H1 (cell line): Measurements from ENCODE around the gene ARHGAP8. TPM values are rescaled to one million over a fixed set of nuclear protein-coding genes. Genes with fewer than 3 reads are reported as not detected.

ENCODE experiments used
- CHD7 ChIP-seq: fragments of 300-600 bp; sonication (generic); IDR thresholded peaks from 2 replicates; pipeline ENCODE4 v1.7.1; 2012; ENCODE audit warnings: low read length, moderate library complexity, mild to moderate bottlenecking, inconsistent platforms; ENCODE audit not compliant: insufficient replicate concordance
- CREB1 ChIP-seq: IDR thresholded peaks from 2 replicates; pipeline ENCODE4 v1.6.1; 2012; ENCODE audit warnings: inconsistent platforms
- E2F6 ChIP-seq: IDR thresholded peaks from 2 replicates; pipeline ENCODE4 v1.6.1; 2012; ENCODE audit warnings: inconsistent platforms
- MAX ChIP-seq: IDR thresholded peaks from 2 replicates; pipeline ENCODE4 v1.6.1; 2012; ENCODE audit warnings: inconsistent platforms
- SIN3A ChIP-seq, 2 experiments: IDR thresholded peaks in 1 of 2; conservative IDR thresholded peaks in 1 of 2; 2 replicates each; pipeline ENCODE4 v1.6.1; 2011 to 2012; ENCODE audit warnings: low read length in 2 of 2, improper control_type of control experiment in 1 of 2, low read depth in 1 of 2, mild to moderate bottlenecking in 1 of 2
- SP2 ChIP-seq: IDR thresholded peaks from 2 replicates; pipeline ENCODE4 v1.6.1; 2012; ENCODE audit warnings: mild to moderate bottlenecking, low read length, inconsistent platforms
- TCF12 ChIP-seq: IDR thresholded peaks from 2 replicates; pipeline ENCODE4 v1.6.1; 2011; ENCODE audit warnings: low read depth, mild to moderate bottlenecking, low read length
- polyA plus RNA-seq, 7 experiments: library from polyadenylated mRNA; depleted of rRNA in 3 of 7; stranded (reverse) in 5 of 7; unstranded in 2 of 7; fragments of >200 nt in 5 of 7; fragments of 200-250 nt in 2 of 7; gene quantifications; 1 replicate in 5 of 7; 2 replicates in 1 of 7; 4 replicates in 1 of 7; pipeline versions ENCODE4 v1.2.1 to v1.2.3, GENCODE V29; 2011 to 2013; ENCODE audit warnings: missing spikeins in 2 of 7, mixed read lengths in 2 of 7
- total RNA-seq: library from RNA; stranded (reverse); fragmentation: NEBNext Ultra II Directional; extraction: Animal tissue kit (Norgen Biotek cat#: 25700); gene quantifications from 2 replicates; pipeline ENCODE4 v1.2.1, GENCODE V29; 2021
- TF ChIP-seq, protein P1 (sequence below): IDR thresholded peaks from 2 replicates; pipeline ENCODE4 v1.6.1; 2012; ENCODE audit warnings: low read length, inconsistent platforms

The ARHGAP8 gene
- total and polyA plus RNA-seq, 2 of the 8 experiments (the other 6 are each of a cell fraction or from before 2014, with no cell fraction given): 35.6 to 47.7 TPM

DNA sequence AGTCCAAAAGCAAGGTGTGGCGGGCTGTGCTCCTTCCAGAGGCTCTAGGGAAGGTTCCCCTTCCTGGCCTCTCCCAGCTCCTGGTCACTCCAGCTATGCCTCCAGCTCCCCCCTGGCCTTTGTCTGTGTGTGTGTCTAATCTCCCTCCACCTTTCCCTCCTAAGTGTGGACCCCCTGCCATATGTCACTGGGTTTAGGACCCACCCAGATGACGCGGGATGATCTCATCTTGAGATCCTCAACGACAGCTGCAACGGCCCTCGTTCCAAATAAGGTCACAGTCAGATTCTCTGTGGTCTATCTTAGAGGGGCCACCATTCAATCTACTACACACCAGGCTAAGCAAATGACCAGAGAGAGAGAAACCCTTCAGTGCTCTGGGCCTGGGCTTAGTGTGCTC lies 107.9 kb downstream of the ARHGAP8 start (continued):
- TF ChIP-seq CHD7 (no peak), E2F6 (no peak), SP2 (no peak), CREB1 (no peak), MAX (no peak), SIN3A (conservative IDR thresholded peaks at IDR 0.05 in 1 of 2, IDR thresholded peaks at IDR 0.05 in 1 of 2; ENCODE audit: low read depth in 1 of 2, low read length in 2 of 2) (no peak), TCF12 (no peak)
- TF ChIP-seq, protein P1, sequence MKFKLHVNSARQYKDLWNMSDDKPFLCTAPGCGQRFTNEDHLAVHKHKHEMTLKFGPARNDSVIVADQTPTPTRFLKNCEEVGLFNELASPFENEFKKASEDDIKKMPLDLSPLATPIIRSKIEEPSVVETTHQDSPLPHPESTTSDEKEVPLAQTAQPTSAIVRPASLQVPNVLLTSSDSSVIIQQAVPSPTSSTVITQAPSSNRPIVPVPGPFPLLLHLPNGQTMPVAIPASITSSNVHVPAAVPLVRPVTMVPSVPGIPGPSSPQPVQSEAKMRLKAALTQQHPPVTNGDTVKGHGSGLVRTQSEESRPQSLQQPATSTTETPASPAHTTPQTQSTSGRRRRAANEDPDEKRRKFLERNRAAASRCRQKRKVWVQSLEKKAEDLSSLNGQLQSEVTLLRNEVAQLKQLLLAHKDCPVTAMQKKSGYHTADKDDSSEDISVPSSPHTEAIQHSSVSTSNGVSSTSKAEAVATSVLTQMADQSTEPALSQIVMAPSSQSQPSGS: no peak
